ENCODE measurements around the gene EZH1. TPM values are rescaled to one million over a fixed set of nuclear protein-coding genes. Genes with fewer than 3 reads are reported as not detected.

EZH1 gene
- polyA plus RNA-seq, 1 experiment, result 26.3 TPM

DNA sequence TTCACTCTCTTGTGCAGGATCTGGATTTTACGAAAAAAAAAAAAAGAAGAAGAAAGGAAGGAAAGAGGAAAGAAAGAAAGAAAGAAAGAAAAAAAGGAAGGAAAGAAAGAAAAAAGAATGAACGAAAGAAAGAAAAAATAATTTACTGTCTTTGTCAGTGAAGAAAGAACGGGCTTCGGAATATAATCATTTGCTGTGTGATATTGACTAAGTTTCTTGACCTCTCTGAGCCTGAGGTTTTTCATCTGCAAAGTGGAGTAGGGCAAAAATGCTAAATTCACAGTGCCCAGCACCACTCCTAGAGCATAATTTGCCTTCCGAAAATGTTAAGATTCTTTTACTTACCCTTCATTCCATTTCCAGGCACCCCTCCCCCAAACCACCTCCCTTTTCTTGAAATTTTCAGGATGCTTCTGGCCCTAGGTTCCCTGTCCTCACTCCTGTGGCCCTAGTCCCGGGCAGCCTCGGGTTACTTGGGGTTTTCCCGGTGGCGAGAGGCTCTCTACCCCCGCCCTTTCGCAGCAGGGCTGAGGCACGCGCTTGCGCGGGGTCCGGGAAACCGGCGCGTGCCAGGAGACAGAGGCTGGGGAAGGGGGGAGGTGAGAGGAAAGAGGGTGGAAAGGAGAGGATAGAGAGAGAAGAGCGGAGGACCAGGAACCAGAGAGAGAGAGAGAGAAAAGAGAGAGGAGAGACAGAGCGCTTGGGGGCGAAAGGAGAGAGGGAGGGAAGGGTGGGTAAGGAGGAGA is 62.7 kb downstream of the EZH1 start, which contains the start of gene CNTNAP1:
TSS of gene CNTNAP1 (plus strand) at position 556 of the 746 bp plus-strand sequence. CDS start 299 bp downstream, outside the sequence.
- H3K27ac ChIP-seq (ENCODE audit: low read depth, low read length), result peak within 1 kb of the TSS; percentile 81
- no peaks in the 10 kb centered on the region; the same call in 1 of the 2 replicates for H3K9me3 ChIP-seq (ENCODE audit: control insufficient read depth, insufficient read depth, low read length)
- POLR2A ChIA-PET, result interaction anchor here (0.6 to 1.7 kb wide), 3 partner anchors 11 to 247 kb away, joined by 5 to 7 read pairs (median 7); partner anchors contain the start of gene PSMC3IP
- no peaks in the 10 kb centered on the region for H3K27me3 ChIP-seq (ENCODE audit: control insufficient read depth, insufficient read depth, low read length)
- H3K4me3 ChIP-seq (ENCODE audit: low read depth, low read length), result peak within 1 kb of the TSS; percentile 78
- no peak for DNase-seq (ENCODE audit: low read depth, low spot score)
- no peak for TF ChIP-seq CTCF (IDR thresholded peaks at IDR 0.05; ENCODE audit: low read depth, low read length)
- CTCF ChIA-PET, result interaction anchor here (2.4 kb wide), 1 partner anchor 104 kb away, joined by 17 read pairs; the partner anchor contains the start of gene PSMC3IP

DNA sequence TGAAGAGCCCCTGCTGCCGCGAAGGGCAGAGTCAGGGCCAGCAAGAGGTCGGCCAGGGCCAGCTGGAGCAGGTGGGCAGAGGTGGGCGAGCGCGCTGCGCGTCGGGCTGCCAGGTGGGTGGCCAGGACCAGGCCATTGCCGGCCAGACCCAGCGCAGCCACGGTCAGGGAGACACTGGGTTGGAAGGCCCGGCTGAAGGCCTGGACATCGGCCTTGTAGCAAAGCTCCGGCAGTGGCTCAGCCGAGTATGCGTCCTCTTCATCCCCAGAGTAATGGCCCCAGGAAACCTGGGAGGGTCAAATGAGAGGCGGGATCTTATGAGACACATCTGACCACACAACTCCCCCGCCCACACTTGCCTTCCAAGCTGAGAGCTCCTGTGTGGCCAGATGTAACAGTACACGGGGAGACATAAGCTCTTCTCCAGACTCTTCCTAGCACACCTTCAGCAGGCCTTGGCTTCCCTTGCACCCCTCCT is 64.5 kb downstream of the EZH1 start:
- ChIA-PET CTCF (interaction anchor here (1.3 to 1.7 kb wide), 2 partner anchors 20 to 102 kb away, joined by 3 to 19 read pairs; partner anchors contain the start of gene PSMC3IP), POLR2A (interaction anchor here (1.0 to 2.5 kb wide), 2 partner anchors 71 to 72 kb away, joined by 3 to 6 read pairs; partner anchors contain the start of genes RETREG3 and TUBG1)
- Histone ChIP-seq H3K9me3 (ENCODE audit: control insufficient read depth, insufficient read depth, low read length) (no peaks in the 10 kb centered on the region; the same call in 1 of the 2 replicates), H3K27me3 (ENCODE audit: control insufficient read depth, insufficient read depth, low read length) (no peaks in the 10 kb centered on the region), H3K27ac (ENCODE audit: low read depth, low read length) (peak overlapping the region; percentile 39), H3K4me3 (ENCODE audit: low read depth, low read length) (peak overlapping the region; percentile 47)
- DNase-seq (ENCODE audit: low read depth, low spot score), result no peak
- no peak for TF ChIP-seq CTCF (IDR thresholded peaks at IDR 0.05; ENCODE audit: low read depth, low read length)

DNA sequence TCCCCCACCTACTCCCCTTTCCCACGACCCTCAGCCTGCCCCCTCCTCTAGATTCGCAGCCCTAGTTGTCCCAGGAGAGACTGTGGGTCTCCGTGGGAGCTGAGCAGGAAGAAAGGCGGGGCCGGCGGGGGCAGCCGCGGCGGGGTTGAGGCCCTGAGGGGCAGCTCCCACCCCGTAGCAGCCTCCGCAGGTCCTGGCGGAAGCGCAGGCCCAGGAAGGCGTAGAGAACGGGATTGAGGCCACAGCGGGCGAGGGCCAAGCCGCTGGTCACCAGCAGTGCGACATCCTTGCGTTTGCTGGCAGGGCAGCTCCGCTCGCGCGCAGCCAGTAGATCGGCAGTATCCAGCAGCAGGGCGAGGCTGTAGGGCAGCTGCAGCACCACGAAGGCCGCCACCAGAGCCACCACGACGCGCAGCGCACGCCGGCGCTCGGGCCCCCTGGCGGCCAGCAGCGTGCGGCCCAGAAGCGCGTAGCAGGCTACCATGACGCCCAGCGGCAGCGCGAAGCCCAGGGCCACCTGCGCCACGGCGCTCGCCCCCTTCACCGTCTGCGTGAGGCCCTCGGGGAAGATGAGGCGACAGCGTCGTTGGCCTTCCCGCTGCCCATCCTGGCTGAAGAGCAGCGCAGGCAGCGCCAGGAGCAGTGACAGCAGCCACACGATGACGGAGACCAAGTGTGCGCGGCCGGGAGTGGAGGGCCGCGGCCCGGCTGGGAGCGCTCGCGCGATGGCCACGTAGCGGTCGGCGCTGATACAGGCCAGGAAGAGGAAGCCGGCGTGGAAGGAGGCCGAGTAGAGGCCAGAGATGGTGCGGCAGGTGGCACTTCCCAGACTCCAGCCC is 65.1 kb downstream of the EZH1 start:
- no peak for DNase-seq (ENCODE audit: low read depth, low spot score)
- peak overlapping the region; percentile 81 for H3K27ac ChIP-seq (ENCODE audit: low read depth, low read length)
- H3K4me3 ChIP-seq (ENCODE audit: low read depth, low read length), result peak overlapping the region; percentile 47
- H3K9me3 ChIP-seq (ENCODE audit: control insufficient read depth, insufficient read depth, low read length), result no peaks in the 10 kb centered on the region; the same call in 1 of the 2 replicates
- H3K27me3 ChIP-seq (ENCODE audit: control insufficient read depth, insufficient read depth, low read length), result no peaks in the 10 kb centered on the region
- CTCF ChIA-PET, result interaction anchor here (0.6 to 4.8 kb wide), 5 partner anchors 19 to 481 kb away, joined by 3 to 30 read pairs (median 3); partner anchors contain the start of gene PSMC3IP
- peak; percentile 72 for TF ChIP-seq CTCF (IDR thresholded peaks at IDR 0.05; ENCODE audit: low read depth, low read length)
- POLR2A ChIA-PET, result interaction anchor here (1.0 to 2.5 kb wide), 3 partner anchors 70 to 102 kb away, joined by 3 to 6 read pairs (median 6); partner anchors contain the start of genes PSMC3IP, RETREG3 and TUBG1

- H3K4me3 ChIP-seq (ENCODE audit: low read depth, low read length), result peak overlapping the region; percentile 20; the same call in 1 of the 2 replicates
- CTCF ChIA-PET, result interaction anchor here (0.6 to 4.8 kb wide), 2 partner anchors 100 to 481 kb away, joined by 3 to 30 read pairs; partner anchors contain the start of gene PSMC3IP
- POLR2A ChIA-PET, result interaction anchor here (1.0 to 2.5 kb wide), 3 partner anchors 69 to 101 kb away, joined by 3 to 6 read pairs (median 6); partner anchors contain the start of genes PSMC3IP, RETREG3 and TUBG1
- H3K27me3 ChIP-seq (ENCODE audit: control insufficient read depth, insufficient read depth, low read length), result no peaks in the 10 kb centered on the region
- TF ChIP-seq CTCF (IDR thresholded peaks at IDR 0.05; ENCODE audit: low read depth, low read length), result no peak
- peak overlapping the region; percentile 81 for H3K27ac ChIP-seq (ENCODE audit: low read depth, low read length)
- DNase-seq (ENCODE audit: low read depth, low spot score), result no peak
- H3K9me3 ChIP-seq (ENCODE audit: control insufficient read depth, insufficient read depth, low read length), result no peaks in the 10 kb centered on the region; the same call in 1 of the 2 replicates
These were observed 65.8 kb downstream of the EZH1 start for GRCh38 chr17:42678951-42679491.

Measured in AG04450 (cell line).